ENCODE measurements around the gene TRIM59. TPM values are rescaled to one million over a fixed set of nuclear protein-coding genes. Genes with fewer than 3 reads are reported as not detected.

TRIM59 gene
- total and polyA plus RNA-seq, 2 of the 4 experiments (the other 2 are of a cell fraction), result 8.0 to 65.4 TPM

DNA sequence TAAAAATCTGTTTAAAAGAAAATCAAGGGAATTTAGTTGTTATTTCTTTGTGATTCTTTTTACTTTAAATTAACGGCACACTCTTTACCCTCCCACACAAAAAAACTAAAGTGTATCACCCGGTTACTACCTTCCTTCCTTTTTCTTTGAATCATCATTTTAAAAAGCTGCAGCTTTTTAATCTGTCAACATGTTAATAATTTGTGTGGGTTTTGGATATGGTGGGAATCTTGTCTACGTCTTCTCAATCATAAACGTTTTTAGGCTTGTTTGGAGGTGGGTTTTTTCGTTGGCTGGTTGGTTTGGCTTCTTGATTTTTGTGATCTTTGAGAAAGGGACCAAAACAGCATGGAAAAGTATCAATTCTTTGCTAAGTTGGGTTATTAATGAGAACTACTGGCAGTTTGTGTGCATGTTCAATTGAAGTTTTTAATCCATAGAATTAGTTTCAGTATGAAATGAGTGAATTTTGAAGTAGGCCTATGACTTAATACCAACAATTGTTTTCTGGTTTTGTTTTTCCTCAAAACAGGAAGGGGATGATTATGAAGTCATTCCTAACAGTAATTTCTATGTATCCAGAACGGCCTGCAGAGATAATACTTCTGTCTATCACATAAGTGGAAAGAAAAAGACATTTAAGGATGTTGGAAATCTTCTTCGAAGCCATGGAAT lies 45.7 kb downstream of the TRIM59 start (continued):
- TF ChIP-seq BHLHE40 (IDR thresholded peaks at IDR 0.05; ENCODE audit: low read depth, low read length) (no peak), POLR2A (IDR thresholded peaks at IDR 0.05; ENCODE audit: low read depth, low read length) (no peak)

DNA sequence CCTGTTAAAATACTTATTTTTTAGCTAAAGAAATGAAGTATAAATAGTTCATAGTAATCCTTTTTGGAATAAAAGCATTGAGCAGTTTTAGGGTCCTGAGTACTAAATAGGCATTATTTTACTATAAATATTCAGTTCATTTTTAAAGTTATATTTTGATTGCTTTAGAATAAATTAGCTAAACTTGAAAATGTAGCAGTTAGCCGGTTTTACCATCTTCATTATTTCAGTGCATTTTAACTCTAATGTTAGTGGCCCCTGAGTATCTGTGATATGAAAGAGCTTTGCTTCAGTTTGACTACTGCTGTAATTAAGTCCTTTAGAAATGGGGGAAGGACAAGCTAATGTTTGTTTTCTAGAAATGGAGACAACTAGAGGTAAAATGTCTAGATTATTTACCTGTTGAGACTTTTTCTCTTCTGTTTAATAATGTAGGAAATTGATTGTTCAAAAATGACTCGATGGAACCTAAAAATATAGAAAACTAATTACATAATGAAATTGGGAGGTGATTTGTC lies 46.5 kb downstream of the TRIM59 start:
- no TSS peak for BruUV-seq (replicated peaks)
- Histone ChIP-seq H4K20me1 (ENCODE audit: insufficient read depth, low read length) (peaks cover 3% of the 10 kb centered on the region), H3K9me3 (ENCODE audit: control insufficient read depth, insufficient read depth, low read length) (no peaks in the 10 kb centered on the region), H2AK9ac (replicated peaks; ENCODE audit: low read depth, low read length, poor library complexity) (no peak overlapping the region), H2AFZ (replicated peaks; ENCODE audit: low read length, poor library complexity) (no peak overlapping the region), H3K23ac (ENCODE audit: low read depth, low read length) (peak overlapping the region; percentile 40; the same call in 1 of the 2 replicates), H2BK5ac (ENCODE audit: low read depth, low read length, poor library complexity, severe bottlenecking) (peak overlapping the region; percentile 76), H4K5ac (ENCODE audit: low read depth, low read length) (no peak overlapping the region), H2BK15ac (ENCODE audit: low read depth, low read length) (no peak overlapping the region), H3K14ac (replicated peaks; ENCODE audit: low read depth, low read length) (no peak overlapping the region), H3K27ac (ENCODE audit: insufficient read depth, low read length) (peak overlapping the region; percentile 20; the same call in 1 of the 2 replicates), H4K8ac (ENCODE audit: low read depth in 2 of 2, low read length in 2 of 2) (peak overlapping the region in 1 of 2 experiments; percentile 28; a peak in 1 of 4 replicates), H4K91ac (ENCODE audit: insufficient read depth, low read depth, low read length) (no peak overlapping the region), H3K9ac (ENCODE audit: low read depth, low read length) (peak overlapping the region; percentile 34; the same call in 1 of the 2 replicates), H3K36me3 (ENCODE audit: control insufficient read depth, insufficient read depth, low read length) (no peaks in the 10 kb centered on the region; the same call in 1 of the 2 replicates), H3K4me2 (ENCODE audit: low read depth, low read length) (peak overlapping the region; percentile 93), H3K18ac (ENCODE audit: low read depth, low read length) (no peak overlapping the region), H3K4ac (ENCODE audit: low read depth, low read length) (no peak overlapping the region), H2AK5ac (ENCODE audit: low read depth, low read length) (no peak overlapping the region), H3K4me3 (ENCODE audit: insufficient read depth, low read depth, low read length) (no peak overlapping the region), H3K79me1 (ENCODE audit: low read depth in 1 of 2, low read length in 2 of 2) (peaks cover 0 to 10% of the 10 kb centered on the region in 2 experiments; a peak in 2 of 4 replicates), H2BK20ac (ENCODE audit: low read depth, low read length) (no peak overlapping the region), H3K9me1 (ENCODE audit: insufficient read depth, low read length) (no peaks in the 10 kb centered on the region), H3K56ac (ENCODE audit: extremely low read depth, insufficient read depth, low read length) (no peak overlapping the region), H3K4me1 (ENCODE audit: control insufficient read depth, insufficient read depth, low read length) (no peaks in the 10 kb centered on the region), H2BK120ac (ENCODE audit: low read depth, low read length) (no peak overlapping the region; the same call in 1 of the 2 replicates), H3K27me3 (ENCODE audit: control insufficient read depth, insufficient read depth, low read length) (no peaks in the 10 kb centered on the region)
- dilution Hi-C loops (cut with HindIII; ENCODE audit: low sequenced_read_pairs, unreplicated experiment) (no loop called here), intact Hi-C loops (cut with micrococcal nuclease) (loop anchor here (2.0 to 5.0 kb wide), 2 partner anchors 46 to 366 kb away; partner anchors contain the start of gene TRIM59), in situ Hi-C loops (cut with MboI; ENCODE audit: low sequenced_read_pairs) (loop anchor here (25.0 kb wide), 1 partner anchor 516 kb away; no protein-coding TSS in a partner anchor)
- ChIA-PET POLR2A (ENCODE audit: unreplicated experiment) (no interaction called here), CTCF (no interaction called here)
- ATAC-seq (ENCODE audit: low read depth) (no peak), DNase-seq (peak; percentile 23)
- TF ChIP-seq NFE2L2 (IDR thresholded peaks at IDR 0.05; ENCODE audit: low read depth, low read length) (no peak), CHD1 (IDR thresholded peaks at IDR 0.05; ENCODE audit: low read depth, low read length) (no peak)
- whole genome bisulfite sequencing, 2 experiments (ENCODE audit: extremely low coverage in 2 of 2, insufficient read length in 1 of 2), result no CpG with 5 or more reads among the region's 2 CpGs
